Measurements from ENCODE around the gene SSU72.
"Not testable (repeated sequence)": the region's sequence is repeated elsewhere in the genome, so short reads cannot be mapped to it uniquely, and the experiment has no call there.

SSU72 gene

DNA sequence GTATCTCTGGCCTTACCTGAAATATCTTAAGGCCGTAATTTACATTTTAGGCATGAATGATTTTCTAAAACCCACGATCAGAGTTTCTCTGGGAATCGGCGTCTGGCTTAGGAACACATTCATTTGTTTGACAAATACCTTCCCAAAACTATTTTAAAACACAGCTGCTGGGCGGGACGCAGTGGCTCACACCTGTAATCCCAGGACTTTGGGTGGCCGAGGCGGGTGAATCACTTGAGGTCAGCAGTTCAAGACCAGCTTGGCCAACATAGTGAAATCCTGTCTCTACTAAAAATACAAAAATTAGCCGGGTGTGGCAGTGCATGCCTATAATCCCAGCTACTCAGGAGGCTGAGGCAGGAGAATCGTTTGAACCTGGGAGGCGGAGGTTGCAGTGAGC is 17.7 kb downstream of the SSU72 start:
- not testable (repeated sequence) for DNase-seq

DNA sequence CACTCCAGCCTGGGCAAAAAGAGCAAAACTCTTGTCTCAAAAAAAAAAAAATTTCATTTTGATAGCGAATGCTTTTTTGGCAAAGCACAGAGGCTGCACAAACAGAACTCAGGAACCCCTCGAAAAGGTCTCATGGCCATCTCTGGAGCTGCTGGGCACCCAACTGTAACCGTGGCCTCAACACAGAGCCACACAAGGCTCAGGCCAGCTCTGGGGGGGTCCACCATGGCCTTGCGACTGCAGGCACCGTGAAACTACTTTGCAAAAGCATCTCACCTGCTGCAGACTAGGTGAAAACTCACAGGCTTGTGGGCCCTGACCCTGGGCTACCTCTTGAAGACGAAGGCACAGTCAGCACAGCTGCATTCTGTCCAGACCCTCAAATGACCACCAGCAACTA is 18.2 kb downstream of the SSU72 start:
- DNase-seq: no peak

- no peak for DNase-seq
Observed at GRCh38 chr1:1554926-1555915, 19.4 kb downstream of the SSU72 start.

- DNase-seq: no peak
Observed at GRCh38 chr1:1554550-1554925, 20.1 kb downstream of the SSU72 start.

DNA sequence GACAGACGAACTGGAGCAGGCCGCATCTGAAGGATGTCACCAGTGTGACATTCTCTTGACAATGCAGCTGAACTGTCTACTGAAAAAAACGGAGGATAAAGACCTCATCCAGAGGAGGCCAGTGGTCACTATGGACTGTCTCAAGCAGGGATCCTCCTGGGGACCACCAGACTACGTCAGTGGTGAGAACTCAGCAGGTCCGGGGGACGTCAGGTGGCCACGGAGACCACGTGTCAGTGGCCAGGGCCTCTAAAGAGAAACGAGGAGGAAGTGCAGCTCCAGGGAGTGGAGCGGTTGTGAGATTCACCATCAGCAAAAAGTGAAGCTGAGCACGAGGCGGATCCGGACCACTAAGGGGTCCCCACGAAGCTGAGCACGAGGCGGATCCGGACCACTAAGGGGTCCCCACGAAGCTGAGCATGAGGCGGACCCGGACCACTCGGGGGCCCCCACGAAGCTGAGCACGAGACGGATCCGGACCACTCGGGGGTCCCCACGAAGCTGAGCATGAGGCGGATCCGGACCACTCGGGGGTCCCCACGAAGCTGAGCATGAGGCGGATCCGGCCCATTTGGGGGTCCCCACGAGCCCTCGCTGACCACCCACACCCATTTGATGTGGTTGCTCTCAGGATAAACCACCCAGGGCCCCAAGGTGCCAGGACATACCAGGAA is 20.7 kb downstream of the SSU72 start:
- DNase-seq: no peak

DNA sequence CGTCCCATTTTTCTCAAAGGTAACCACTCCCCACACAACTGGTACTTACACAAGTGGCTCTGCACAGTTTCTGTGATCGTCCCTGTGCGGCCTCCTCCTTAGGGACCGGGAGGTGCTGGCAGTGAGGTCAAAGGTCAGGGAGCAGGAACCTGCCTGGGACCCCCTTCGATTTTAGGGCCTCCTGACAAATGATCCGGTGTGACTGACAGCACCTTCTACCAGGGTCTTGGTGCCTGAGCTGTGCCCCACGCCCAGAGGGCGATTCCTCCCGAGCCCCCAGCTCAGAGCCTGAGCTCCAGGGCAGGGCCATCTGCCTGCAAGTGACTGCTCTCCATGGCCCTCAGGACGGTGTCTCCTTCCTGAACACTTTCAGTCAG is 22.4 kb downstream of the SSU72 start:
- no peak for DNase-seq

DNA sequence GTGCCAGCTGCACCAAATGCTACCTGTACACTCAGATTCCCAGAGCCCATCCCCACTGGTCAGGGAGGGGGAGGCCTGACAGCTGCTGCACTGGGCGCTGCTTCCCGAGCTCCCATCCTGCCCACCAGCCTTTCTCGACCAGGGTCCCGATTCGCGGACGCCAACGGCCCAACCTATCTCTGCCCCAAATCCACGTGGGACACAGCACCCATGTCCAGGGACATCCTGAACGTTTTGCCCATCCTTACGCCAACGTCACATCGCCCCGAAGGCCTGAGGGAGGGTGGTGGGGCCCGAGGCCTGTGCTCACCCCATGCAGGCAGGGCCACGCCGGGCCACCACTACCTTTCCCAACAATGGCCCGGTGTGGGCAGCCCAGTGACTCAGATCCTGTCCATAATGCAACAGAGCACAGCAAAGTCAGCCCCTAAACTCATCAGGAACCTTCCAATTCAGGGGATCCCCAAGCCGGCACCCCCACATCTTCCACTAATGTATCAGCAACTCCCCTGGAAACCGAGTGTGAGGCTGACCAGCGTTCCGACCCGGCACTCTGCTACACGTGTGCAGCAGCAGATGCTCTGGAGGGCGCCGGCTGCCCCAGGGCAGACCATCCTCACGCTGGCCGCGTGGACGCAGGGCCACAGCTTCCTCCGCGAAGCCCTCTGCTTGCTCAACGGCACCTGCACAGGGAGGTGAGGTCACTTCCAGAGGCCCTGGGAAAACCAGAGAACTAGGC is 23.0 kb downstream of the SSU72 start:
- no peak for DNase-seq

GRCh38 chr1:1550591-1551432 is 23.9 kb downstream of the SSU72 start:
- DNase-seq: peak; percentile 28 to 37

DNA sequence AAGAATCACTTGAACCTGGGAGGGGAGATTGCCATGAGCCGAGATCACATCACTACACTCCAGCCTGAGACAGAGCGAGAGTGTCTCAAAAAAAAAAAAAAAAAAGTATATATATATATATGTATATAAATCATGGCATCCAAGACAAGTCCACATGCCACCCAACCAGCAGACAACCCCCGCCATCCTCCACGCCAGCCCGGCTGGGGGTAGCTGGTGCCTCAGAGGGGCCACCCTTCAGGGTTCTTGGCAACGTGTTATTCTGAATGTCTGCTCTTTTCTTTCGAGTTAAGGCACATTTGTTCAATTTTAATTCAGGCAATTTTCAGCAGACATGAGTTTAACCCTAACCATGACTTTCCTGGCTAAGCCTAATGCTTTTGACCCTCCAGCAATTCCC is 24.6 kb downstream of the SSU72 start:
- no peak for DNase-seq

DNA sequence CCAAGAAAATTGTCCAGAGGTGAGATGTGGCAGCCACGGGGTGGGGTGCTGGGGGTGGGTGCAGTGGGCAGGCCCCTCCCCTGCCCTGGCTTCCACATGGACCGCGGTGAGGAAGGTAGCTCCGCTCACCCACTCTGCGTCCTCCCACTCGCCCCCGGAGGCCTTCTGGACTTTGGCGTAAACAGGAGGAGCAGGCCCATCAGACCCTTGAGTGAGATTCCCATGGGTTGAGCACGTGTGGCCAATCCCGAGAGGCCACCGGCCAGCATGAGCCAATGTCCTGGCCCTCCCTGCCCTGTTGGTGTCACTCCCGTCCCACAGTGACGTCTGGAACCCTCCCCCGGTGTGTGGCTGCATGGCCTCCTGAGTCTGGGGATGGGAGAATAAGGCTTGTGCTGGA is 26.1 kb downstream of the SSU72 start:
- DNase-seq: no peak

DNA sequence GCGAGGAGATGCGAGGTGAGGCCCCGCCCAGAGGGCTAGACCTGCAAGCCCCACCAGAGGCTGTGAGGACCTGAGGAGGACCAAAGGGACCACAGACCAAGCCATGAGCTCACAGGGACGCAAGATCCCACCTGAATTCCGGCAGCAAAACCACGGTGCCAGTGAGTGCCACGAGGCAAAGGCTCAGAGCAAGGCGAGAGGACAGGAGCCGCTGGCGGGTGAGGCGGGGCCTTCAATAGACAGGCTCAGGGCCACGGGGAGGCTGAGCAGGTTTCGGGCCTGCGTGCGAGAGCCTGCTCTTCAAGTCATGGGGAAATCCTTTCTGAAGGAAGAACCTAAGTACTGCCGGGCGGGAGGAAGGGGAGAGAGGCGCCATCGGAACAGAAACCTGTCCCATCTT is 27.2 kb downstream of the SSU72 start:
- DNase-seq: no peak

DNA sequence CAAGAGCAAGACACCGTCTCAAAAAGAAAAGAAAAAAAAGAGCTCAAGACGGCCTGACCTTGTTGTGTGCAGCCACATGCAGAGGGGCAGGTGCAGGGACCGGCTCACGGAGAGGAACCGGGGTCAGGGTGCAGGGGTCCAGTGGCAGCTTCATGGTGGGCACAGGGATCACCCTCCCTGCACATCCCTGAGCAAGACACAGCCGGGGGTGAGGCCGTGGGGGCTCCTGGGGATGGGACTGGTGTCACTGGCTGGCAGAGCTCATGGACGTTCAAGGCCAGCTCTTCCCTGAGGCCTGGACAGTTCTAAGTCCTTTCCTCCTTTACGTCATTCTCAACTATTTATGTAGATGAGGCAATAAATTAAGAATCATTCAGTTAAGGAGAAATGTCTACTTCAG is 27.7 kb downstream of the SSU72 start:
- DNase-seq: no peak

- no peak for DNase-seq
Observed at GRCh38 chr1:1545946-1546737, 28.5 kb downstream of the SSU72 start.

- DNase-seq: no peak
Observed at GRCh38 chr1:1544544-1544943, 30.1 kb downstream of the SSU72 start.

GRCh38 chr1:1543706-1544099 is 31.0 kb downstream of the SSU72 start:
- DNase-seq: no peak

DNA sequence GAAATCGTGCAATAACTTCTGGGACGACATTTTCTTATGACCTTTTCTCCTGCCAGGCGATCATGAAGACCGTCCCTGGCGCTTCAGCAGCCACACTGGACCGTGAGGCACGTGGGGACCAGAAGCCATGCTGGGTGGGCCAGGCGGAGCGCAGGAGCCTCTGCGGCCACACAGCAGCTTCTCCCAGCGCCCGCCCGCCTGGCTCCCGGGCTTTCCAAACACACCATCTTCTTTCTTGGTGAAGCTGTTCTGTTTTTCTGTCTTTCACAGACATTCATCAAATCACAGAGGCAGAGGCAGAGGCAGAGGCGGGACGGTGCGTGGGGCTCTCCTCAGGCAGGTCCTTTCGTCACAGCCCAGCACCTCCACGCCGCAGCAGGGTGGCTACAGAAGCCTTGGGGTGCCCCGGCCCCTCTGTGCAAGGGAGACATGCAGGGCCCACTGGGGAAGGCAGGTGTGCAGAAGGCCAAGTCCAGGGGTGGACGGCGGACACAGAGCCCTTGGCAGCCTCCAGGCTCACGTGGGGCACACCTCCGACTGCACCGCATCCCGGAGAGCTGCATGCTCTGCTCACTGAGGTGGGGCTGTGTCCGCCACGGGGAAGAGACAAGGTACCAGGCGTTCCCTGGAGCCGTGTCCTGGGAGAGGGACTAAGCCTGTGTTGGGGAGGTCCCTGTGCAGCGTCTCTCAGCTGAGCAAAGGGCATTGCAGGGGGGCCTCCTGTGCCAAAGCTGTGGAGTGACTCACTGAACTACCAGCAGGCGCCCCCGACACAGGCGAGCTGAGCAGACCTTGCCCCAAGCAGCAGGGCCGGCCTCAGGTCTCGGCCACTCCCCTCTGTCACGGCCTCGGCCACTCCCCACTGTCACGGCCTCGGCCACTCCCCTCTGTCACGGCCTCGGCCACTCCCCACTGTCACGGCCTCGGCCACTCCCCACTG is 31.6 kb downstream of the SSU72 start:
- DNase-seq: no peak

GRCh38 chr1:1541956-1542765 is 32.5 kb downstream of the SSU72 start:
- no peak for DNase-seq

DNA sequence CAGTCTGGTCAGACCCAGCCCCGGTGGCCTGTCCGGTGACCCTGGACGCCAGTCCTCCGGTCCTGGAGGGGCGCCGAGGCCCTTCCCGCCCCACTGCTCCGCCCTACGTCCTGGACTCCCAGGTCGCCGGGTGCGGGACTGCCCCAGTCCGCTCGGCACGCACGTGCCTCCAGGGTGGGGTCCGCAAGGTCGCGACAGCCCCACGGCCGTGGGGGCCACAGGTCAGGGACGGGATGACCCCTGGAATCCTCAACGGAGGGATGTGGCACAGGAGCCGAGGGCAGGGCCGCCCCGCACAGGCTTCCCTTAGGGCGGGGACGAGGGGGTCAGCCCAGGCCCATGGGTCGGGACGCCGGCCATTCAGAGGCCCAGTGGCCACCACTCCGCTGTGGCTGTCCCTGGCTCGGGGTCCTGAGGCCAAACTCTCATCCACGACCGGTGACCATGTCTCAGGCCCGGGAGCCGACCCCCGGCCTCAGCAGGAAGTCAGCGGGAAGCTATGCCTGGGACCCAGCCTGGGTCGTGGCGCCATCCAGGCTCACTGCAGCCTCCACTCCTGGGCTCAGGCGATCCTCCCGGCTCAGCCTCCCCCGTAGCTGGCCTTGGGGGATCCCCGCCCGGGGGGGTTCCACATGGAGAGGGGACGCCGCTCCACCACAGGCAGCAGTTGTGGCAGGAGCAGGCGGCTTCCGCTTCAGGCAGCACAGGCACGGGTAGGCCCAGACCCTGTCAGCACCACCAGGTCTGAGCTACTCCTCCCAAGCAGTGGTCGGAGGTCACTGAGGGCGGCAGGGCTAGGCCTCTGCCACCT is 33.6 kb downstream of the SSU72 start:
- DNase-seq: no peak
